ENCODE results near the gene QARS1. TPM values are rescaled to one million over a fixed set of nuclear protein-coding genes. Genes with fewer than 3 reads are reported as not detected.
A peak's percentile ranks its signal among the peaks of the same experiment; 100 is the strongest.

QARS1 gene
- polyA plus RNA-seq, 3 donors, result 142 to 326 (median 142) TPM

DNA sequence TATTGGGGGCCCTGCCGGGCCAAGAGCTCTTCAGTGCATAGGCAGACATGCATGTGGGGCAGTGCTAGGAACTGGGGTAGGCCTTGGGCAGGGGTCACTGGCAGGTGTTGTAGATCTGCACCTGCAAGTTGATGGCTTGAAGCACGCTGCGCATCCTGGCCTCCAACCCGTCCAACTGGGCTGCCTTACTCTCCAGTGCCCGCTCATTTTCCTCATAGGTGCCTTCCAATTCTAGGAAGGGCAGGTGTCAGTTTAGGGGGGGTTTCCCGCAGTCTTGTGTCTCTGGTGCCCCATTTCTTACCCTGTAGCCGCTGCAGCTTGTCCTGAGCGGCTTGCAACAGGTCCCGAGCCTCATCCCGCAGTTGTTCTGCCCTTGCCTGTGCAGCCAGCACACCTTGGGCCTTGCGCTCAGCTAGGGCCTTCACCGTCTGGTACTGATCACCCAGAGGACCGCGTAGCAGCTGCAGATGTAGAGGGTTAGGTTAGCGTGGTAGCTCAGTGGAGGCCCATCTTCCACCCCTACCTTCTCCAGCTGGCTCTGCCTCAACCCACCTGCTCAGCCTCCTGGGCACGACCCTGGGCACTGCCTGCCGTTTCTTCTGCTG, 16.7 kb upstream of the QARS1 start:
- Mint-ChIP-seq H3K36me3 (peaks cover 21 to 26% of the 10 kb centered on the region in 2 donors), H3K27me3 (ENCODE audit: low read depth in 3 of 3) (no peaks in the 10 kb centered on the region), H3K27ac (peak overlapping the region; percentile 78 to 92 (median 87)), H3K4me1 (peaks cover 11% of the 10 kb centered on the region), H3K4me3 (peak overlapping the region; percentile 42 to 81), H3K9me3 (peaks cover 0 to 2% (median 0%) of the 10 kb centered on the region in 7 donors)
- peak overlapping the region; percentile 87 for H3K4me2 ChIP-seq (replicated peaks; ENCODE audit: extremely low read depth, low read length, poor library complexity, severe bottlenecking)
- H3K9ac ChIP-seq (ENCODE audit: insufficient read depth, low read length, poor library complexity, severe bottlenecking), result peak overlapping the region; percentile 97
- peak overlapping the region; percentile 93 to 95 for H3K27ac ChIP-seq (ENCODE audit: low read depth in 1 of 2, low read length in 2 of 2)
- intact Hi-C loops (cut with micrococcal nuclease), result no loop called here
- no peaks in the 10 kb centered on the region for H3K9me3 ChIP-seq (replicated peaks in 1 of 2; ENCODE audit: control insufficient read depth in 1 of 2, insufficient read depth in 1 of 2, low read length in 2 of 2)
- H3K27me3 ChIP-seq (ENCODE audit: control insufficient read depth in 2 of 2, insufficient read depth in 2 of 2, low read length in 2 of 2), result no peaks in the 10 kb centered on the region
- TF ChIP-seq CTCF (IDR thresholded peaks at IDR 0.05), result no peak
- peaks cover 8% of the 10 kb centered on the region for H4K20me1 ChIP-seq (ENCODE audit: insufficient read depth, low read length)
- peak overlapping the region; percentile 73 to 97 (median 91) for H3K4me3 ChIP-seq (replicated peaks in 1 of 3; ENCODE audit: low read depth in 2 of 3, low read length in 3 of 3)
- H3K36me3 ChIP-seq (replicated peaks in 1 of 2; ENCODE audit: control insufficient read depth in 1 of 2, insufficient read depth in 2 of 2, low read length in 2 of 2), result peaks cover 29 to 32% of the 10 kb centered on the region in 2 donors
- H2AFZ ChIP-seq (ENCODE audit: insufficient read depth, low read depth, low read length, poor library complexity, severe bottlenecking), result peak overlapping the region; percentile 87
- H3K4me1 ChIP-seq (ENCODE audit: control insufficient read depth in 1 of 2, insufficient read depth in 2 of 2, low read length in 2 of 2), result peaks cover 16 to 23% of the 10 kb centered on the region in 2 donors
- WGBS (ENCODE audit: insufficient coverage), result 68% methylated on average over 6 of the region's 17 CpGs
- H3K79me2 ChIP-seq (ENCODE audit: insufficient read depth, low read length), result peaks cover 27% of the 10 kb centered on the region
- DNase-seq, result no peak

DNA sequence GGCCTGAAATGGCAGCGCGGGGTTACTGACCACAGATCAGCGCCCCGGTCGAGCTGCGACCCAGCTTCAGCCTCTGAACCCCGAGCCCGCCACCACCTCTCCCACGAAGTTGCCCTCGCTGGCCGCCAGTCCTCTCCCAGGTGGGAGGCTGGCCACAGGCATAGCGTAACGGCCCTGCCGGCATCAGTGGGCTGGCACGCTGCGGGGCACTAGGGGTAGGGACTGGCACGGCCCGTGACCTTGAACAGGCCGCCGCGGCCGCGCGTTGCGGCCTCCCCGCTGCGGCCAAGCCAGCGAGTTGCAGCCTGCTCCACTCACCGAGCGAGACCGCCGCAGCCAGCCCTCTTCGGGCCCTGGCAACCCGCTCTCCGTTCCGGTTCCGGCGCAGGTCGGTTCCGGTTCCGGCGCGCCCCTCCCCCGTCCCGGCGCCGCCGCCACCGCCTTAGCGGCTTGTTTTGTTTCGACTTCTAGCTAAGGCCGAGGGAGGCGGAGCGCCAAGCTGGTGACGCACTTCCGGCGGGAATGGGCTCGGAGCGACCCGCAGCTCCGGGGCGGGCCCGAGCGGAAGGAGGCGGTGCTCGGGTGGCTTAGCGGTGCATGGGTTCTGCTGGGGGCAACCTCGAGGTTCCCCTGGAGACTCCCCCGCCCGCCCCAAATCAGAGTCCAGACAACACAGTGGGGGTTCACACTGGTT, 16.0 kb upstream of the QARS1 start, which contains the start of gene USP19:
USP19 (minus strand) TSS at position 386 of the 694 bp plus-strand sequence. CDS start 1,678 bp downstream, outside the sequence.
- peaks cover 16 to 23% of the 10 kb centered on the region in 2 donors for H3K4me1 ChIP-seq (ENCODE audit: control insufficient read depth in 1 of 2, insufficient read depth in 2 of 2, low read length in 2 of 2)
- peaks cover 35 to 38% of the 10 kb centered on the region in 2 donors for H3K36me3 ChIP-seq (replicated peaks in 1 of 2; ENCODE audit: control insufficient read depth in 1 of 2, insufficient read depth in 2 of 2, low read length in 2 of 2)
- peak within 1 kb of the TSS; percentile 85 to 94 (median 92) for H3K27ac Mint-ChIP-seq
- under 1% methylated on average over 68 of the region's 70 CpGs for WGBS (ENCODE audit: insufficient coverage)
- H3K9ac ChIP-seq (ENCODE audit: insufficient read depth, low read length, poor library complexity, severe bottlenecking), result peak within 1 kb of the TSS; percentile 97
- peak within 1 kb of the TSS; percentile 87 for H2AFZ ChIP-seq (ENCODE audit: insufficient read depth, low read depth, low read length, poor library complexity, severe bottlenecking)
- intact Hi-C loops (cut with micrococcal nuclease), result no loop called here
- H3K9me3 Mint-ChIP-seq, result peaks cover 0 to 2% (median 0%) of the 10 kb centered on the region in 7 donors
- peak within 1 kb of the TSS; percentile 73 to 97 (median 91) for H3K4me3 ChIP-seq (replicated peaks in 1 of 3; ENCODE audit: low read depth in 2 of 3, low read length in 3 of 3)
- TF ChIP-seq CTCF (IDR thresholded peaks at IDR 0.05), result no peak
- no peaks in the 10 kb centered on the region for H3K27me3 ChIP-seq (ENCODE audit: control insufficient read depth in 2 of 2, insufficient read depth in 2 of 2, low read length in 2 of 2)
- peak within 1 kb of the TSS; percentile 87 for H3K4me2 ChIP-seq (replicated peaks; ENCODE audit: extremely low read depth, low read length, poor library complexity, severe bottlenecking)
- no peaks in the 10 kb centered on the region for H3K9me3 ChIP-seq (replicated peaks in 1 of 2; ENCODE audit: control insufficient read depth in 1 of 2, insufficient read depth in 1 of 2, low read length in 2 of 2)
- peak within 1 kb of the TSS; percentile 81 to 88 for H3K4me3 Mint-ChIP-seq
- peaks cover 27% of the 10 kb centered on the region for H3K79me2 ChIP-seq (ENCODE audit: insufficient read depth, low read length)
- no peaks in the 10 kb centered on the region for H3K27me3 Mint-ChIP-seq (ENCODE audit: low read depth in 3 of 3)
- H3K27ac ChIP-seq (ENCODE audit: low read depth in 1 of 2, low read length in 2 of 2), result peak within 1 kb of the TSS; percentile 93 to 95
- peaks cover 11% of the 10 kb centered on the region for H3K4me1 Mint-ChIP-seq
- peak; percentile 91 to 93 (median 93) for DNase-seq
- H3K36me3 Mint-ChIP-seq, result peaks cover 27 to 33% of the 10 kb centered on the region in 2 donors
- H4K20me1 ChIP-seq (ENCODE audit: insufficient read depth, low read length), result peaks cover 8% of the 10 kb centered on the region

Data from CD14-positive monocyte (primary cell).